H1 (cell line): ENCODE data around the gene PPP1CA. TPM values are rescaled to one million over a fixed set of nuclear protein-coding genes. Genes with fewer than 3 reads are reported as not detected.

ENCODE experiments used
- CTCF ChIA-PET: fragments of 300-600 bp; sonication (Branson Sonifier 250); formaldehyde crosslinking; loops from one replicate; lab custom pipeline; 2021; ENCODE audit not compliant: partially characterized antibody; lab: Charles Lee
- POLR2A ChIA-PET: fragments of 300-600 bp; sonication (Branson Sonifier 250); formaldehyde crosslinking; loops from one replicate; lab custom pipeline; 2021; ENCODE audit warnings: inconsistent platforms; ENCODE audit not compliant: partially characterized antibody; lab: Charles Lee
- DNase-seq, 2 experiments: peaks; one replicate each; pipeline versions ENCODE4 v3.0.0 to v3.0.0-alpha.2; 2010 to 2022; ENCODE audit warnings: low spot score in 2 of 2, low read depth in 1 of 2, mixed read lengths in 1 of 2
- FAIRE-seq: peaks from 2 replicates; lab custom pipeline; 2011; peaks lifted over from hg19 to GRCh38; lab: Jason Lieb, UNC
- H2AFZ ChIP-seq: 2 replicates; pipeline ENCODE4 v1.8.1; 2012; ENCODE audit warnings: low read length, inconsistent platforms
- H2AK5ac ChIP-seq: 2 replicates; pipeline ENCODE4 v1.6.1; 2013; ENCODE audit warnings: low read depth, low read length
- H2BK120ac ChIP-seq: replicated peaks from 2 replicates; pipeline ENCODE3; 2013; ENCODE audit warnings: low read depth, low read length, inconsistent platforms
- H2BK12ac ChIP-seq: 2 replicates; pipeline ENCODE4 v1.6.1; 2013; ENCODE audit warnings: low read depth, low read length
- H2BK15ac ChIP-seq: 2 replicates; pipeline ENCODE4 v1.6.1; 2013; ENCODE audit warnings: low read length
- H2BK20ac ChIP-seq: 2 replicates; pipeline ENCODE4 v1.6.1; 2013; ENCODE audit warnings: low read length
- H2BK5ac ChIP-seq: 2 replicates; pipeline ENCODE4 v1.6.1; 2013; ENCODE audit warnings: low read depth, low read length
- H3K14ac ChIP-seq: 2 replicates; pipeline ENCODE4 v1.6.1; 2013; ENCODE audit warnings: inconsistent platforms; ENCODE audit not compliant: insufficient read length
- H3K18ac ChIP-seq: 2 replicates; pipeline ENCODE4 v1.6.1; 2013; ENCODE audit warnings: low read length; ENCODE audit errors: extremely low read depth
- H3K23ac ChIP-seq: 2 replicates; pipeline ENCODE4 v1.6.1; 2013; ENCODE audit warnings: inconsistent platforms; ENCODE audit not compliant: insufficient read length
- H3K23me2 ChIP-seq: 2 replicates; pipeline ENCODE4 v1.6.1; 2013; ENCODE audit warnings: low read depth, low read length
- H3K27ac ChIP-seq: 2 replicates; pipeline ENCODE4 v1.6.1; 2011; ENCODE audit warnings: low read depth, low read length, inconsistent platforms
- H3K27me3 ChIP-seq, 4 experiments: replicated peaks in 1 of 4; 1 replicate in 1 of 4; 2 replicates in 3 of 4; pipeline versions ENCODE4 v1.6.1 to v1.8.1; 2011 to 2013; ENCODE audit warnings: low read length in 3 of 4, mild to moderate bottlenecking in 3 of 4, inconsistent platforms in 2 of 4, mixed read lengths in 2 of 4, moderate library complexity in 1 of 4; ENCODE audit not compliant: control insufficient read depth in 3 of 4, insufficient read depth in 3 of 4; ENCODE audit errors: extremely low read depth in 1 of 4
- H3K36me3 ChIP-seq, 4 experiments: 2 replicates each; pipeline versions ENCODE4 v1.6.1 to v1.8.1; 2011 to 2013; ENCODE audit warnings: mild to moderate bottlenecking in 4 of 4, low read length in 3 of 4, moderate library complexity in 2 of 4, control low read depth in 1 of 4, inconsistent platforms in 1 of 4; ENCODE audit not compliant: insufficient read depth in 4 of 4, control insufficient read depth in 2 of 4
- H3K4ac ChIP-seq: replicated peaks from 2 replicates; pipeline ENCODE3; 2013; ENCODE audit warnings: low read length, low read depth, mixed read lengths, inconsistent platforms; ENCODE audit not compliant: insufficient read length
- H3K4me1 ChIP-seq, 4 experiments: replicated peaks in 1 of 4; 1 replicate in 1 of 4; 2 replicates in 3 of 4; pipeline versions ENCODE4 v1.6.1 to v1.8.1; 2011 to 2013; ENCODE audit warnings: low read length in 3 of 4, inconsistent platforms in 2 of 4, mixed read lengths in 1 of 4; ENCODE audit not compliant: insufficient read depth in 4 of 4, control insufficient read depth in 3 of 4
- H3K4me2 ChIP-seq, 2 experiments: 2 replicates each; pipeline versions ENCODE4 v1.6.1 to v1.8.1; 2011 to 2013; ENCODE audit warnings: low read depth in 2 of 2, low read length in 2 of 2, control low read depth in 1 of 2, inconsistent platforms in 1 of 2, mild to moderate bottlenecking in 1 of 2; ENCODE audit not compliant: insufficient read depth in 1 of 2
- H3K4me3 ChIP-seq, 4 experiments: fragments of 200-600, 300-600 bp in 1 of 4; sonication (generic), shearing (Covaris generic), sonication (Bioruptor Twin) in 1 of 4; 2 replicates each; pipeline versions ENCODE4 v1.5.1 to v1.8.1; 2011 to 2016; ENCODE audit warnings: low read length in 4 of 4, low read depth in 3 of 4, control low read depth in 2 of 4, inconsistent platforms in 2 of 4, mild to moderate bottlenecking in 2 of 4, mixed read lengths in 1 of 4, moderate library complexity in 1 of 4; ENCODE audit not compliant: insufficient read depth in 2 of 4; ENCODE audit errors: extremely low read depth in 1 of 4
- H3K56ac ChIP-seq: replicated peaks from 2 replicates; pipeline ENCODE3; 2013; ENCODE audit warnings: low read depth, mild to moderate bottlenecking, mixed read lengths, low read length, inconsistent platforms; ENCODE audit not compliant: insufficient read length
- H3K79me1 ChIP-seq: 2 replicates; pipeline ENCODE4 v1.6.1; 2013; ENCODE audit warnings: low read depth, low read length, control low read depth
- H3K79me2 ChIP-seq, 2 experiments: 2 replicates each; pipeline versions ENCODE4 v1.6.1 to v1.8.1; 2012 to 2013; ENCODE audit warnings: low read length in 2 of 2, mild to moderate bottlenecking in 2 of 2, inconsistent platforms in 1 of 2; ENCODE audit not compliant: insufficient read depth in 2 of 2, control insufficient read depth in 1 of 2
- H3K9ac ChIP-seq, 4 experiments: replicated peaks in 1 of 4; 1 replicate in 1 of 4; 2 replicates in 3 of 4; pipeline versions ENCODE4 v1.6.1 to v1.8.1; 2011 to 2013; ENCODE audit warnings: low read depth in 3 of 4, low read length in 3 of 4, control low read depth in 2 of 4, mild to moderate bottlenecking in 2 of 4, moderate library complexity in 2 of 4, inconsistent platforms in 1 of 4; ENCODE audit errors: extremely low read depth in 1 of 4
- H3K9me3 ChIP-seq, 2 experiments: 2 replicates each; pipeline versions ENCODE4 v1.6.1 to v1.8.1; 2012 to 2013; ENCODE audit warnings: mild to moderate bottlenecking in 2 of 2, moderate library complexity in 2 of 2, control low read depth in 1 of 2, inconsistent platforms in 1 of 2, low read depth in 1 of 2, low read length in 1 of 2, mixed read lengths in 1 of 2; ENCODE audit not compliant: insufficient read depth in 2 of 2
- H4K20me1 ChIP-seq, 2 experiments: replicated peaks in 1 of 2; 2 replicates each; pipeline versions ENCODE3 to v1.8.1; 2011 to 2013; ENCODE audit warnings: inconsistent platforms in 2 of 2, low read length in 2 of 2, mild to moderate bottlenecking in 1 of 2; ENCODE audit not compliant: insufficient read depth in 2 of 2, control insufficient read depth in 1 of 2
- H4K5ac ChIP-seq: 2 replicates; pipeline ENCODE4 v1.6.1; 2013; ENCODE audit warnings: low read length, low read depth, mixed read lengths, inconsistent platforms; ENCODE audit not compliant: insufficient read length
- H4K8ac ChIP-seq: 2 replicates; pipeline ENCODE4 v1.8.0; 2013; ENCODE audit warnings: mild to moderate bottlenecking, moderate library complexity, low read length, inconsistent platforms; ENCODE audit not compliant: insufficient read depth; ENCODE audit errors: extremely low read depth
- H4K91ac ChIP-seq: replicated peaks from 2 replicates; pipeline ENCODE3; 2013; ENCODE audit warnings: low read length, mixed read lengths, inconsistent platforms; ENCODE audit not compliant: insufficient read length
- MAFK ChIP-seq: IDR thresholded peaks from 2 replicates; pipeline ENCODE4 v1.6.1; 2012; ENCODE audit warnings: low read depth, mild to moderate bottlenecking, improper control_type of control experiment, low read length
- NRF1 ChIP-seq: IDR thresholded peaks from 2 replicates; pipeline ENCODE4 v1.6.1; 2011; ENCODE audit warnings: mild to moderate bottlenecking, low read depth, low read length, improper control_type of control experiment
- WGBS, 2 experiments: shearing (Covaris generic) in 1 of 2; methylation state at CpG; one replicate each; pipeline versions ENCODE4 v1.1.6 to v1.1.7; 2013 to 2015; ENCODE audit warnings: low lambda C conversion rate in 2 of 2, mixed read lengths in 2 of 2, inconsistent platforms in 1 of 2, low coverage in 1 of 2, missing lambda C conversion rate in 1 of 2; ENCODE audit not compliant: insufficient replicate concordance in 2 of 2, insufficient coverage in 1 of 2, insufficient read length in 1 of 2; ENCODE audit errors: extremely low coverage in 1 of 2, missing lambda C conversion rate in 1 of 2; 5-methylcytosine and 5-hydroxymethylcytosine counted together
- polyA plus RNA-seq, 7 experiments: library from polyadenylated mRNA; depleted of rRNA in 3 of 7; stranded (reverse) in 5 of 7; unstranded in 2 of 7; fragments of >200 nt in 5 of 7; fragments of 200-250 nt in 2 of 7; gene quantifications; 1 replicate in 5 of 7; 2 replicates in 1 of 7; 4 replicates in 1 of 7; pipeline versions ENCODE4 v1.2.1 to v1.2.3, GENCODE V29; 2011 to 2013; ENCODE audit warnings: missing spikeins in 2 of 7, mixed read lengths in 2 of 7
- total RNA-seq: library from RNA; stranded (reverse); fragmentation: NEBNext Ultra II Directional; extraction: Animal tissue kit (Norgen Biotek cat#: 25700); gene quantifications from 2 replicates; pipeline ENCODE4 v1.2.1, GENCODE V29; 2021

PPP1CA gene
- total and polyA plus RNA-seq, 2 of the 8 experiments (the other 6 are each of a cell fraction or from before 2014, with no cell fraction given): 198 to 359 TPM

GRCh38 chr11:67371911-67372320 is 29.7 kb downstream of the PPP1CA start:
- Histone ChIP-seq H3K9ac (no peak overlapping the region), H3K27me3 (peaks cover 2 to 60% (median 49%) of the 10 kb centered on the region in 4 experiments), H3K14ac (no peak overlapping the region), H2BK20ac (0 out of 2 replicates have a peak overlapping the region, but pooled peaks have one; percentile 61), H3K9me3 (no peaks in the 10 kb centered on the region), H3K18ac (peak overlapping the region; percentile 48), H2BK5ac (no peak overlapping the region), H3K79me1 (no peaks in the 10 kb centered on the region), H4K91ac (no peak overlapping the region), H2BK12ac (peak overlapping the region; percentile 18; the same call in 1 of the 2 replicates), H3K4me3 (peak overlapping the region; percentile 29 to 77 (median 50)), H3K36me3 (no peaks in the 10 kb centered on the region), H3K56ac (no peak overlapping the region), H4K20me1 (peaks cover 0 to 3% of the 10 kb centered on the region in 2 experiments), H4K5ac (no peak overlapping the region), H3K4me1 (peaks cover 0 to 41% (median 35%) of the 10 kb centered on the region in 4 experiments; a peak in 6 of 7 replicates), H2AFZ (no peak overlapping the region), H2BK15ac (peak overlapping the region; percentile 25; the same call in 1 of the 2 replicates), H2AK5ac (no peak overlapping the region), H2BK120ac (no peak overlapping the region), H3K23me2 (peaks cover 25% of the 10 kb centered on the region; the same call in 1 of the 2 replicates), H3K23ac (no peak overlapping the region), H4K8ac (no peak overlapping the region), H3K79me2 (no peaks in the 10 kb centered on the region), H3K4ac (no peak overlapping the region), H3K27ac (no peak overlapping the region), H3K4me2 (peak overlapping the region; percentile 82 to 96)
- WGBS, 2 experiments: 7% methylated on average over 14 of the region's 16 CpGs; no CpG with 5 or more reads in 1 of the 2 experiments
- no peak for FAIRE-seq
- ChIA-PET CTCF (interaction anchor here (0.6 to 34.8 kb wide), 8 partner anchors 10 to 648 kb away, joined by 3 to 1305 read pairs (median 18); partner anchors contain the start of genes POLD4, PPP1CA and RAD9A), POLR2A (interaction anchor here (0.9 to 2.1 kb wide), 10 partner anchors 8 to 259 kb away, joined by 3 to 11 read pairs (median 3); partner anchors contain the start of gene POLD4)
- peak in 1 of 2 experiments; percentile 70 for DNase-seq
- TF ChIP-seq MAFK (no peak), NRF1 (no peak)
